Measurements from ENCODE around the gene NTM.

DNA sequence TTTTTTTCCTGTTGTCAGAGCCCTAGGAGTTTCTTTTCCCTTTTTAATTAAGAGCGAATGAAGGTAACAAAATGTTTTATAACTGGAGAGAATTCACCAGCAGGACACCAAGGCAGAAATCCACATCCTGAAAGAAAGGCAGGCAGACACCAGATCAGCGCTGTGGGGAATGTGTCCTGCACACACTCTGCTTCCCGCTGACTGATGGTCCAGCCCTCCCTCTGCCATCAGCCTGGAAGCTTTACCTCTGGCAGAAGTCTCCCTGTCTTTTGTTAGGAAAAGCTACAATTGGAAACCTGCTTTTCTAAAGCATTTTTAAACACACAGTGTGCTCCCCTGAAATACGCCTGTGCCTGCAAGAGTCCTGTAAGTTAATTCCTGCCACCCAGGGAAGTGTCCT, 638.5 kb downstream of the NTM start:
- no peak for TF ChIP-seq EZH2 (IDR thresholded peaks at IDR 0.05; ENCODE audit: borderline replicate concordance, low read length)
- TF ChIP-seq, protein P1, sequence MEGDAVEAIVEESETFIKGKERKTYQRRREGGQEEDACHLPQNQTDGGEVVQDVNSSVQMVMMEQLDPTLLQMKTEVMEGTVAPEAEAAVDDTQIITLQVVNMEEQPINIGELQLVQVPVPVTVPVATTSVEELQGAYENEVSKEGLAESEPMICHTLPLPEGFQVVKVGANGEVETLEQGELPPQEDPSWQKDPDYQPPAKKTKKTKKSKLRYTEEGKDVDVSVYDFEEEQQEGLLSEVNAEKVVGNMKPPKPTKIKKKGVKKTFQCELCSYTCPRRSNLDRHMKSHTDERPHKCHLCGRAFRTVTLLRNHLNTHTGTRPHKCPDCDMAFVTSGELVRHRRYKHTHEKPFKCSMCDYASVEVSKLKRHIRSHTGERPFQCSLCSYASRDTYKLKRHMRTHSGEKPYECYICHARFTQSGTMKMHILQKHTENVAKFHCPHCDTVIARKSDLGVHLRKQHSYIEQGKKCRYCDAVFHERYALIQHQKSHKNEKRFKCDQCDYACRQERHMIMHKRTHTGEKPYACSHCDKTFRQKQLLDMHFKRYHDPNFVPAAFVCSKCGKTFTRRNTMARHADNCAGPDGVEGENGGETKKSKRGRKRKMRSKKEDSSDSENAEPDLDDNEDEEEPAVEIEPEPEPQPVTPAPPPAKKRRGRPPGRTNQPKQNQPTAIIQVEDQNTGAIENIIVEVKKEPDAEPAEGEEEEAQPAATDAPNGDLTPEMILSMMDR (IDR thresholded peaks at IDR 0.05; ENCODE audit: low read length), result no peak

Measured in OCI-LY1 (cell line).